Kidney capillary endothelial cell (primary cell): ENCODE data around the gene RAI14.
A peak's percentile ranks its signal among the peaks of the same experiment; 100 is the strongest.

ENCODE experiments used
- DNase-seq: peaks from one replicate; pipeline ENCODE4 v3.0.0-alpha.2; 2018; ENCODE audit warnings: low spot score

The RAI14 gene

GRCh38 chr5:34677428-34677827, 21.3 kb downstream of the RAI14 start:
- no peak for DNase-seq

- DNase-seq, result no peak
These were observed 24.8 kb downstream of the RAI14 start for GRCh38 chr5:34680896-34681295.

GRCh38 chr5:34682926-34683623, 26.9 kb downstream of the RAI14 start:
- peak; percentile 90 for DNase-seq

- DNase-seq, result peak; percentile 60
These were observed 28.3 kb downstream of the RAI14 start for GRCh38 chr5:34684281-34684979.

GRCh38 chr5:34684980-34685352, 28.8 kb downstream of the RAI14 start:
- DNase-seq, result no peak

- peak; percentile 65 for DNase-seq
These were observed 29.5 kb downstream of the RAI14 start for GRCh38 chr5:34685485-34686165.

GRCh38 chr5:34686762-34687268, 30.7 kb downstream of the RAI14 start:
- peak; percentile 92 for DNase-seq

GRCh38 chr5:34687269-34688011, 31.3 kb downstream of the RAI14 start:
- DNase-seq, result no peak

GRCh38 chr5:34688015-34688810, 32.1 kb downstream of the RAI14 start:
- DNase-seq, result no peak

- no peak for DNase-seq
These were observed 34.2 kb downstream of the RAI14 start for GRCh38 chr5:34690301-34690700.

GRCh38 chr5:34690898-34691297, 34.8 kb downstream of the RAI14 start:
- DNase-seq, result no peak

- DNase-seq, result no peak
These were observed 35.2 kb downstream of the RAI14 start for GRCh38 chr5:34691326-34691725.

- no peak for DNase-seq
These were observed 36.7 kb downstream of the RAI14 start for GRCh38 chr5:34692786-34693185.

- no peak for DNase-seq
These were observed 37.9 kb downstream of the RAI14 start for GRCh38 chr5:34694012-34694411.

- DNase-seq, result no peak
These were observed 38.6 kb downstream of the RAI14 start for GRCh38 chr5:34694685-34695084.

- DNase-seq, result no peak
These were observed 39.3 kb downstream of the RAI14 start for GRCh38 chr5:34695275-34696027.

GRCh38 chr5:34697308-34698108, 41.4 kb downstream of the RAI14 start:
- no peak for DNase-seq

GRCh38 chr5:34698109-34698419, 41.9 kb downstream of the RAI14 start:
- DNase-seq, result no peak

- no peak for DNase-seq
These were observed 42.6 kb downstream of the RAI14 start for GRCh38 chr5:34698754-34699153.
